HL-60 (cell line): ENCODE data around the gene AHSA1.

Experiments used
- POLR2AphosphoS5 ChIP-seq: IDR thresholded peaks from 2 replicates; pipeline ENCODE4 v1.6.1; 2012; ENCODE audit warnings: low read depth
- TF ChIP-seq, protein P1 (sequence below): IDR thresholded peaks from one replicate; pipeline ENCODE4 v1.5.1; 2011; ENCODE audit warnings: low read length, control low read depth, inconsistent platforms; ENCODE audit not compliant: insufficient read depth

DNA sequence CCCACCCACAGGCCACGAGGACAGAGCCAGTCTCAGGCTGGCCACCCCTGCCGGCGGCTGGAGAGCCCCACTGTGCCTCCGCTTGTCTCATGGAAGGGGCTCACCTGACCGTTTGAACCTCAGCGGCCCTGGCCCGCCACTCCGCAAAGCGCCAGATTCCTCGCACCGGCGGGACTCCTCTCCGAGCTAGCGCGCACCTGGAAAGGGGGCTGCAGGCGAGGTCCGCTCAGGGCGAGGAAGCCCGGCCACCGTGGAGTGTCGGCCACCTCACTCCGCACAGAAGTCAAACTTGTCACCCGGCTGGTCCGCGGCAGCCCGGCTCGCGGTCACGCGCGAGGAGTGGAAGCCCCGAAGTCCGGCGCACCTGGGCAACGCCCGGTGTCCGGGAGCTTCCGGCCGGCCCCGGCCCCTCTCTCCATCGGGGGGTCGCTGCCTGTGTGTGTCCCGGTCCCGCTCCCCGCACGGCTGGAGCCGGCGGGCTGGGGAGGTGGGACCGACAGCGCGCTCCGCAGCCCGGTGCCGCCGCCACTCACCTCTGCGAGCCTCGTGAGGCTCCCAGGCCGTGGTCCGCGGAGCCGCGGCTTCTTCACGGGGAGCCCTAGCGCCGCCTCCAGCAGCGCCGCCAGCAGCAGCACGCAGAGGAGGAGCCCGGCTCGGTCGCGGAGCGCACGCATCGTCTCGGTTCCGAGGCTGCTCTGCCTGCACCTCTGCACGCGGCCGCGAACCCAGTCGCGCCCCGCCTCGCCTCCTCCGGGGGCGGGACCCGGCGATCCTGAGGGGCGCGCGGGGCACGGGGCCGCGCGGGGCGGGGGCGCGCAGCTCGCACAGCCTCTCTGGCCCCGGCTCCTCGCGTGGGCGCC lies 40.5 kb downstream of the AHSA1 start, which contains the start of gene ISM2:
- TF ChIP-seq, protein P1, sequence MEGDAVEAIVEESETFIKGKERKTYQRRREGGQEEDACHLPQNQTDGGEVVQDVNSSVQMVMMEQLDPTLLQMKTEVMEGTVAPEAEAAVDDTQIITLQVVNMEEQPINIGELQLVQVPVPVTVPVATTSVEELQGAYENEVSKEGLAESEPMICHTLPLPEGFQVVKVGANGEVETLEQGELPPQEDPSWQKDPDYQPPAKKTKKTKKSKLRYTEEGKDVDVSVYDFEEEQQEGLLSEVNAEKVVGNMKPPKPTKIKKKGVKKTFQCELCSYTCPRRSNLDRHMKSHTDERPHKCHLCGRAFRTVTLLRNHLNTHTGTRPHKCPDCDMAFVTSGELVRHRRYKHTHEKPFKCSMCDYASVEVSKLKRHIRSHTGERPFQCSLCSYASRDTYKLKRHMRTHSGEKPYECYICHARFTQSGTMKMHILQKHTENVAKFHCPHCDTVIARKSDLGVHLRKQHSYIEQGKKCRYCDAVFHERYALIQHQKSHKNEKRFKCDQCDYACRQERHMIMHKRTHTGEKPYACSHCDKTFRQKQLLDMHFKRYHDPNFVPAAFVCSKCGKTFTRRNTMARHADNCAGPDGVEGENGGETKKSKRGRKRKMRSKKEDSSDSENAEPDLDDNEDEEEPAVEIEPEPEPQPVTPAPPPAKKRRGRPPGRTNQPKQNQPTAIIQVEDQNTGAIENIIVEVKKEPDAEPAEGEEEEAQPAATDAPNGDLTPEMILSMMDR, result no peak
- no peak for TF ChIP-seq POLR2AphosphoS5
